ENCODE data around the gene SYS1.

DNA sequence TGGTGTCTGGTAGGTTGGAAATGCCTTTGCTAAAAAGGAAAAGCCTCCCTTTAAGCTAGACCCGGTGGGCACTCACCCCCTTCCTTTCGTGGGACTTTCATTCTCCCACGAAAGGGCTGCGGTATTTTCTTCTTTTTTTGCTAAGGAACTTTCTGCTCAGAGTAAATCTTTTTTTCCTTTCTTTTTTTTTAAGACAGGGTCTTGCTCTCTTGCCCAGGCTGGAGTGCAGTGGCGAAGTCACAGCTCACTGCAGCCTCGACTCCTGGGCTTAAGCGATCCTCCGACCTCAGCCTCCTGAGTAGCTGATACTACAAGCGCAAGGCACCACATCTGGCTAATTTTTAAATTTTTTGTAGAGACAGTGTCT, 11.1 kb downstream of the SYS1 start:
- TF ChIP-seq, protein P1, sequence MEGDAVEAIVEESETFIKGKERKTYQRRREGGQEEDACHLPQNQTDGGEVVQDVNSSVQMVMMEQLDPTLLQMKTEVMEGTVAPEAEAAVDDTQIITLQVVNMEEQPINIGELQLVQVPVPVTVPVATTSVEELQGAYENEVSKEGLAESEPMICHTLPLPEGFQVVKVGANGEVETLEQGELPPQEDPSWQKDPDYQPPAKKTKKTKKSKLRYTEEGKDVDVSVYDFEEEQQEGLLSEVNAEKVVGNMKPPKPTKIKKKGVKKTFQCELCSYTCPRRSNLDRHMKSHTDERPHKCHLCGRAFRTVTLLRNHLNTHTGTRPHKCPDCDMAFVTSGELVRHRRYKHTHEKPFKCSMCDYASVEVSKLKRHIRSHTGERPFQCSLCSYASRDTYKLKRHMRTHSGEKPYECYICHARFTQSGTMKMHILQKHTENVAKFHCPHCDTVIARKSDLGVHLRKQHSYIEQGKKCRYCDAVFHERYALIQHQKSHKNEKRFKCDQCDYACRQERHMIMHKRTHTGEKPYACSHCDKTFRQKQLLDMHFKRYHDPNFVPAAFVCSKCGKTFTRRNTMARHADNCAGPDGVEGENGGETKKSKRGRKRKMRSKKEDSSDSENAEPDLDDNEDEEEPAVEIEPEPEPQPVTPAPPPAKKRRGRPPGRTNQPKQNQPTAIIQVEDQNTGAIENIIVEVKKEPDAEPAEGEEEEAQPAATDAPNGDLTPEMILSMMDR (IDR thresholded peaks at IDR 0.05): peak; percentile 53
- TF ChIP-seq EZH2 (IDR thresholded peaks at IDR 0.05; ENCODE audit: borderline replicate concordance, insufficient read depth, low read depth, low read length, poor library complexity, severe bottlenecking): no peak

Data from B cell (primary cell).